Measurements from ENCODE around the gene ROR1.
A peak's percentile ranks its signal among the peaks of the same experiment; 100 is the strongest.

The ROR1 gene

GRCh38 chr1:64039390-64039926, 265.6 kb downstream of the ROR1 start (continued):
- TF ChIP-seq INSM2 (tag by site-specific recombination; IDR thresholded peaks at IDR 0.05) (peak; percentile 99), ZSCAN18 (tag by site-specific recombination; IDR thresholded peaks at IDR 0.05) (no peak), ZNF140 (tag by site-specific recombination; IDR thresholded peaks at IDR 0.05) (no peak), SCRT2 (tag by site-specific recombination; IDR thresholded peaks at IDR 0.05) (peak; percentile 100), ZNF146 (tag by site-specific recombination; IDR thresholded peaks at IDR 0.05) (no peak), ZNF654 (tag by site-specific recombination; IDR thresholded peaks at IDR 0.05; ENCODE audit: low read depth) (no peak), ZFP69B (tag by site-specific recombination; IDR thresholded peaks at IDR 0.05) (peak; percentile 96), ZNF169 (tag by site-specific recombination; IDR thresholded peaks at IDR 0.05) (no peak), KLF9 (tag by site-specific recombination; IDR thresholded peaks at IDR 0.05; ENCODE audit: low read depth) (no peak), ZNF426 (tag by site-specific recombination; IDR thresholded peaks at IDR 0.05) (no peak), GLIS1 (tag by site-specific recombination; IDR thresholded peaks at IDR 0.05) (peak; percentile 60), BCL6B (tag by site-specific recombination; IDR thresholded peaks at IDR 0.05) (peak; percentile 87), ZNF202 (tag by site-specific recombination; IDR thresholded peaks at IDR 0.05; ENCODE audit: borderline replicate concordance) (no peak), ZSCAN16 (tag by site-specific recombination; IDR thresholded peaks at IDR 0.05) (no peak), SCRT1 (tag by site-specific recombination; IDR thresholded peaks at IDR 0.05; ENCODE audit: borderline replicate concordance) (peak; percentile 97), PRDM6 (tag by site-specific recombination; IDR thresholded peaks at IDR 0.05) (peak; percentile 95), GLI4 (tag by site-specific recombination; IDR thresholded peaks at IDR 0.05) (no peak), ZSCAN23 (tag by site-specific recombination; IDR thresholded peaks at IDR 0.05) (peak; percentile 81; the same call in 1 of the 2 replicates), ZNF274 (IDR thresholded peaks at IDR 0.05; ENCODE audit: low read length) (no peak), ZNF274 (tag by site-specific recombination; IDR thresholded peaks at IDR 0.05; ENCODE audit: borderline replicate concordance) (no peak), ZNF416 (tag by site-specific recombination; IDR thresholded peaks at IDR 0.05) (no peak), HOXC10 (CRISPR knock-in tag; IDR thresholded peaks at IDR 0.05) (no peak), ZNF248 (tag by site-specific recombination; IDR thresholded peaks at IDR 0.05) (no peak), ZNF670 (tag by site-specific recombination; IDR thresholded peaks at IDR 0.05; ENCODE audit: low read depth) (no peak), ZBTB21 (tag by site-specific recombination; IDR thresholded peaks at IDR 0.05) (peak; percentile 97), ZBTB20 (tag by site-specific recombination; IDR thresholded peaks at IDR 0.05) (0 out of 2 replicates have a peak, but pooled peaks have one; percentile 41), TSHZ1 (tag by site-specific recombination; IDR thresholded peaks at IDR 0.05; ENCODE audit: borderline replicate concordance) (peak; percentile 94), KLF7 (tag by site-specific recombination; IDR thresholded peaks at IDR 0.05; ENCODE audit: borderline replicate concordance) (no peak), ZNF280C (tag by site-specific recombination; IDR thresholded peaks at IDR 0.05) (no peak)

All from HEK293 (cell line).